Activated T-helper 1 cell treated with anti-CD3 and anti-CD28 coated beads, Interleukin-12 subunit alpha, Interleukin-12 subunit beta, Interleukin-2, Interleukin-4 antibody, amounts not matched to agents 30 ng/mL and 10 ng/mL and 1 ng/mL, durations not matched to agents 14 hours and 24 hours and 36 hours (primary cell): ENCODE data around the gene USE1. TPM values are rescaled to one million over a fixed set of nuclear protein-coding genes. Genes with fewer than 3 reads are reported as not detected.

ENCODE experiments used
- DNase-seq: peaks from one replicate; pipeline ENCODE4 v3.0.0; 2021; ENCODE audit warnings: low spot score
- H3K27ac Mint-ChIP-seq: one replicate; pipeline ENCODE4 v1.8.0; 2021; ENCODE audit warnings: mild to moderate bottlenecking, mixed read lengths
- H3K27me3 Mint-ChIP-seq: one replicate; pipeline ENCODE4 v1.8.0; 2022; ENCODE audit warnings: mild to moderate bottlenecking, moderate library complexity, mixed read lengths; ENCODE audit not compliant: insufficient read depth
- H3K36me3 Mint-ChIP-seq: one replicate; pipeline ENCODE4 v1.8.0; 2021; ENCODE audit warnings: low read depth, mixed read lengths
- H3K4me1 Mint-ChIP-seq: one replicate; pipeline ENCODE4 v1.8.0; 2021; ENCODE audit warnings: low read depth, mixed read lengths
- H3K4me3 Mint-ChIP-seq: one replicate; pipeline ENCODE4 v1.8.0; 2021; ENCODE audit warnings: mild to moderate bottlenecking, moderate library complexity, mixed read lengths
- H3K9me3 Mint-ChIP-seq: one replicate; pipeline ENCODE4 v1.8.0; 2021; ENCODE audit warnings: mixed read lengths
- intact Hi-C: fragments of 100-400 bp; cut with micrococcal nuclease; formaldehyde crosslinking; loops from one replicate; pipeline ENCODE4 v1.15.1; 2024
- total RNA-seq: library from RNA; stranded (reverse); gene quantifications from 2 replicates; pipeline ENCODE4 v1.2.3, GENCODE V29; 2022

USE1 gene
- total RNA-seq, 1 donor from 2014 or later: 34.6 TPM

- peaks cover 27% of the 10 kb centered on the region for H3K36me3 Mint-ChIP-seq
- peaks cover 19% of the 10 kb centered on the region for H3K4me1 Mint-ChIP-seq
- no peak overlapping the region for H3K4me3 Mint-ChIP-seq
- no peak for DNase-seq
- no peaks in the 10 kb centered on the region for H3K27me3 Mint-ChIP-seq
- intact Hi-C loops: no loop called here
- H3K27ac Mint-ChIP-seq: no peak overlapping the region
- H3K9me3 Mint-ChIP-seq: no peaks in the 10 kb centered on the region
These were observed 4.9 kb upstream of the USE1 start for GRCh38 chr19:17210296-17210695.

- H3K27ac Mint-ChIP-seq: no peak overlapping the region
- H3K4me1 Mint-ChIP-seq: peaks cover 19% of the 10 kb centered on the region
- peaks cover 29% of the 10 kb centered on the region for H3K36me3 Mint-ChIP-seq
- intact Hi-C loops: no loop called here
- no peak overlapping the region for H3K4me3 Mint-ChIP-seq
- no peak for DNase-seq
- H3K9me3 Mint-ChIP-seq: no peaks in the 10 kb centered on the region
- H3K27me3 Mint-ChIP-seq: no peaks in the 10 kb centered on the region
These were observed 3.4 kb upstream of the USE1 start for GRCh38 chr19:17211547-17212446.

- intact Hi-C loops: no loop called here
- DNase-seq: no peak
These were observed 1.8 kb upstream of the USE1 start for GRCh38 chr19:17213334-17213733.

GRCh38 chr19:17214508-17215126, 540 bp upstream of the USE1 start:
- Mint-ChIP-seq H3K36me3 (peaks cover 34% of the 10 kb centered on the region), H3K27ac (peak overlapping the region; percentile 99), H3K4me1 (peaks cover 11% of the 10 kb centered on the region)

More at GRCh38 chr19:17213334-17213733, 1.8 kb upstream of the USE1 start:
- Mint-ChIP-seq H3K27me3 (no peaks in the 10 kb centered on the region), H3K9me3 (no peaks in the 10 kb centered on the region), H3K4me1 (peaks cover 19% of the 10 kb centered on the region), H3K27ac (no peak overlapping the region), H3K4me3 (no peak overlapping the region), H3K36me3 (peaks cover 35% of the 10 kb centered on the region)

GRCh38 chr19:17216058-17216670, 1.0 kb downstream of the USE1 start:
- DNase-seq: no peak
- Mint-ChIP-seq H3K27me3 (no peaks in the 10 kb centered on the region), H3K4me3 (peak overlapping the region; percentile 91), H3K4me1 (peaks cover 11% of the 10 kb centered on the region), H3K27ac (no peak overlapping the region), H3K9me3 (no peaks in the 10 kb centered on the region), H3K36me3 (peaks cover 35% of the 10 kb centered on the region)
- intact Hi-C loops: no loop called here

More at GRCh38 chr19:17214508-17215126, 540 bp upstream of the USE1 start:
- H3K4me3 Mint-ChIP-seq: peak overlapping the region; percentile 91
- intact Hi-C loops: loop anchor here (1.0 kb wide), 5 partner anchors 12 to 139 kb away; partner anchors contain the start of genes BABAM1, DDA1, HAUS8 and MYO9B
- no peaks in the 10 kb centered on the region for H3K27me3 Mint-ChIP-seq
- H3K9me3 Mint-ChIP-seq: no peaks in the 10 kb centered on the region
- DNase-seq: no peak

GRCh38 chr19:17219286-17219685, 4.1 kb downstream of the USE1 start:
- Mint-ChIP-seq H3K36me3 (peaks cover 29% of the 10 kb centered on the region), H3K27me3 (no peaks in the 10 kb centered on the region), H3K4me1 (peaks cover 10% of the 10 kb centered on the region), H3K27ac (no peak overlapping the region), H3K4me3 (no peak overlapping the region), H3K9me3 (no peaks in the 10 kb centered on the region)
- intact Hi-C loops: no loop called here
- DNase-seq: no peak

- H3K27me3 Mint-ChIP-seq: no peaks in the 10 kb centered on the region
- intact Hi-C loops: no loop called here
- H3K36me3 Mint-ChIP-seq: peaks cover 22% of the 10 kb centered on the region
- H3K4me3 Mint-ChIP-seq: no peak overlapping the region
- no peak overlapping the region for H3K27ac Mint-ChIP-seq
- peaks cover under 1% of the 10 kb centered on the region for H3K4me1 Mint-ChIP-seq
- H3K9me3 Mint-ChIP-seq: no peaks in the 10 kb centered on the region
- DNase-seq: no peak
These were observed 5.1 kb downstream of the USE1 start for GRCh38 chr19:17220207-17220758.

GRCh38 chr19:17225053-17225452, 9.9 kb downstream of the USE1 start:
- intact Hi-C loops: loop anchor here (5.0 kb wide), 1 partner anchor 57 kb away; the partner anchor contains the start of gene ANKLE1
- Mint-ChIP-seq H3K27me3 (no peaks in the 10 kb centered on the region), H3K27ac (no peak overlapping the region), H3K9me3 (no peaks in the 10 kb centered on the region), H3K4me1 (peaks cover 4% of the 10 kb centered on the region), H3K4me3 (peak overlapping the region; percentile 56), H3K36me3 (peaks cover 2% of the 10 kb centered on the region)
- DNase-seq: no peak

GRCh38 chr19:17226002-17226933, 11.1 kb downstream of the USE1 start, which contains the start of gene OCEL1:
TSS of gene OCEL1 (plus strand) at chr19:17226226. CDS start at chr19:17226248, 22 bp downstream.
- H3K4me1 Mint-ChIP-seq: peaks cover 4% of the 10 kb centered on the region
- H3K9me3 Mint-ChIP-seq: no peaks in the 10 kb centered on the region
- peak within 1 kb of the TSS; percentile 98 for H3K27ac Mint-ChIP-seq
- intact Hi-C loops: loop anchor here (1.0 to 5.0 kb wide), 9 partner anchors 9 to 730 kb away; partner anchors contain the start of genes ANKLE1, BABAM1, C19orf44 and CALR3
- peak within 1 kb of the TSS; percentile 89 for H3K4me3 Mint-ChIP-seq
- H3K27me3 Mint-ChIP-seq: no peaks in the 10 kb centered on the region
- peaks cover 2% of the 10 kb centered on the region for H3K36me3 Mint-ChIP-seq
- DNase-seq: peak; percentile 95

- Mint-ChIP-seq H3K4me3 (no peak overlapping the region), H3K27ac (no peak overlapping the region)
These were observed 12.7 kb downstream of the USE1 start for GRCh38 chr19:17227798-17228367.

GRCh38 chr19:17229890-17230289, 14.7 kb downstream of the USE1 start:
- intact Hi-C loops: loop anchor here (5.0 kb wide), 1 partner anchor 52 kb away; the partner anchor contains the start of gene ANKLE1

More at GRCh38 chr19:17227798-17228367, 12.7 kb downstream of the USE1 start:
- Mint-ChIP-seq H3K27me3 (no peaks in the 10 kb centered on the region), H3K9me3 (no peaks in the 10 kb centered on the region), H3K36me3 (peaks cover 2% of the 10 kb centered on the region), H3K4me1 (peaks cover 4% of the 10 kb centered on the region)
- no peak for DNase-seq
- intact Hi-C loops: loop anchor here (2.0 to 5.0 kb wide), 2 partner anchors 54 to 161 kb away; partner anchors contain the start of gene ANKLE1

More at GRCh38 chr19:17229890-17230289, 14.7 kb downstream of the USE1 start:
- peaks cover 2% of the 10 kb centered on the region for H3K36me3 Mint-ChIP-seq
- no peaks in the 10 kb centered on the region for H3K9me3 Mint-ChIP-seq
- DNase-seq: no peak
- no peak overlapping the region for H3K27ac Mint-ChIP-seq
- H3K4me1 Mint-ChIP-seq: peaks cover 17% of the 10 kb centered on the region
- no peak overlapping the region for H3K4me3 Mint-ChIP-seq
- H3K27me3 Mint-ChIP-seq: no peaks in the 10 kb centered on the region
